HepG2 (cell line): ENCODE results near the gene ELOVL5. TPM values are rescaled to one million over a fixed set of nuclear protein-coding genes. Genes with fewer than 3 reads are reported as not detected.

Experiments
- ATAC-seq: fragments of 200-7000 bp; cut with Tn5 transposase; 3 replicates; pipeline ENCODE4 v1.9.1; 2020; ENCODE audit warnings: mild to moderate bottlenecking, moderate library complexity
- BruUV-seq: library from RNA; stranded (reverse); fragments of 400-500 nt; replicated peaks from 2 replicates; lab custom pipeline; 2021; lab: Mats Ljungman, UMichigan
- CTCF ChIA-PET: fragments of 300-600 bp; formaldehyde crosslinking; extraction: SDS; loops from one replicate; lab custom pipeline; 2021; ENCODE audit warnings: low total read pairs, inconsistent platforms, low intra/inter-chr PET ratio; lab: Yijun Ruan, JAX
- POLR2A ChIA-PET: fragments of 350-600 bp; sonication (Branson Sonifier 250); formaldehyde crosslinking; loops from one replicate; lab custom pipeline; 2020; ENCODE audit warnings: antibody characterized with exemption, inconsistent platforms; lab: Yijun Ruan, JAX
- DNase-seq: peaks from one replicate; pipeline ENCODE4 v3.0.0-alpha.2; 2015; ENCODE audit warnings: low spot score
- FAIRE-seq: peaks from 3 replicates; lab custom pipeline; 2011; peaks lifted over from hg19 to GRCh38; lab: Jason Lieb, UNC
- H2AFZ ChIP-seq: one replicate; pipeline ENCODE4 v1.6.1; 2011; ENCODE audit warnings: low read length, inconsistent platforms
- H3K27ac ChIP-seq: fragments of 300-600 bp; 3 replicates; pipeline ENCODE4 v1.8.0; 2011; ENCODE audit warnings: mixed run types, mild to moderate bottlenecking, mixed read lengths, low read length, inconsistent platforms; ENCODE audit not compliant: insufficient read depth; ENCODE audit errors: extremely low read length
- H3K27me3 ChIP-seq, 2 experiments: fragments of 200-600 bp in 1 of 2; 2 replicates in 1 of 2; 3 replicates in 1 of 2; pipeline versions ENCODE4 v1.6.0 to v1.8.0; 2011; ENCODE audit warnings: low read length in 2 of 2, mild to moderate bottlenecking in 2 of 2, moderate library complexity in 2 of 2, inconsistent platforms in 1 of 2; ENCODE audit not compliant: insufficient read depth in 2 of 2, control insufficient read depth in 1 of 2
- H3K36me3 ChIP-seq, 2 experiments: fragments of 200-600 bp in 1 of 2; replicated peaks in 1 of 2; 2 replicates in 1 of 2; 3 replicates in 1 of 2; pipeline versions ENCODE4 v1.5.1 to v1.8.0; 2011; ENCODE audit warnings: low read length in 2 of 2, inconsistent platforms in 1 of 2; ENCODE audit not compliant: insufficient read depth in 2 of 2, control insufficient read depth in 1 of 2
- H3K4me1 ChIP-seq: 2 replicates; pipeline ENCODE4 v1.5.1; 2012; ENCODE audit warnings: low read length, inconsistent platforms; ENCODE audit not compliant: insufficient read depth
- H3K4me2 ChIP-seq: 2 replicates; pipeline ENCODE4 v1.6.0; 2011; ENCODE audit warnings: low read depth, low read length, inconsistent platforms
- H3K4me3 ChIP-seq, 3 experiments: fragments of 200-600 bp in 1 of 3; sonication (generic), shearing (Covaris generic) in 1 of 3; replicated peaks in 1 of 3; 2 replicates each; pipeline ENCODE4 v1.5.1; 2011 to 2016; ENCODE audit warnings: low read length in 3 of 3, inconsistent platforms in 2 of 3, low read depth in 2 of 3, mild to moderate bottlenecking in 2 of 3, control low read depth in 1 of 3, mixed read lengths in 1 of 3; ENCODE audit not compliant: insufficient read depth in 1 of 3
- H3K79me2 ChIP-seq: one replicate; pipeline ENCODE4 v1.6.1; 2011; ENCODE audit warnings: low read length, inconsistent platforms; ENCODE audit not compliant: insufficient read depth
- H3K9ac ChIP-seq: 2 replicates; pipeline ENCODE4 v1.6.0; 2011; ENCODE audit warnings: mild to moderate bottlenecking, low read depth, low read length, inconsistent platforms; ENCODE audit not compliant: insufficient read depth
- H3K9me3 ChIP-seq: 2 replicates; pipeline ENCODE4 v1.5.1; 2012; ENCODE audit warnings: mild to moderate bottlenecking, low read length
- H4K20me1 ChIP-seq: 2 replicates; pipeline ENCODE4 v1.6.0; 2011; ENCODE audit warnings: inconsistent platforms, mild to moderate bottlenecking, low read length, moderate library complexity; ENCODE audit not compliant: insufficient read depth
- ELK4 ChIP-seq: sonication (generic); formaldehyde crosslinking; IDR thresholded peaks from 2 replicates; pipeline ENCODE4 v1.9.0; 2021; ENCODE audit warnings: missing genetic modification reagents, borderline replicate concordance
- FOXM1 ChIP-seq: sonication (generic); formaldehyde crosslinking; IDR thresholded peaks from 2 replicates; pipeline ENCODE4 v1.5.0; 2020; ENCODE audit warnings: missing genetic modification reagents
- GMEB2 ChIP-seq: IDR thresholded peaks from 2 replicates; pipeline ENCODE4 v1.6.1; 2016; ENCODE audit warnings: missing biosample characterization, missing genetic modification reagents, low read depth
- MXD4 ChIP-seq: IDR thresholded peaks from 2 replicates; pipeline ENCODE4 v1.6.1; 2016; ENCODE audit warnings: mild to moderate bottlenecking, missing biosample characterization, missing genetic modification reagents
- NFE2L2 ChIP-seq: fragments of 150-350 bp; IDR thresholded peaks from 2 replicates; pipeline ENCODE4 v1.6.1; 2014; ENCODE audit warnings: low read length
- NR1H2 ChIP-seq: sonication (generic); formaldehyde crosslinking; IDR thresholded peaks from 2 replicates; pipeline ENCODE4 v1.8.1; 2022; ENCODE audit warnings: low read depth, missing genetic modification reagents, borderline replicate concordance
- PRMT3 ChIP-seq: sonication (generic); formaldehyde crosslinking; IDR thresholded peaks from 2 replicates; pipeline ENCODE4 v1.8.1; 2022; ENCODE audit warnings: low read depth, mild to moderate bottlenecking, moderate library complexity, missing genetic modification reagents, borderline replicate concordance
- ZMAT3 ChIP-seq: sonication (generic); formaldehyde crosslinking; conservative IDR thresholded peaks from 2 replicates; pipeline ENCODE4 v1.7.0; 2021; ENCODE audit warnings: missing genetic modification reagents
- ZNF232 ChIP-seq: sonication (generic); formaldehyde crosslinking; IDR thresholded peaks from 2 replicates; pipeline ENCODE4 v1.4.0; 2020; ENCODE audit warnings: missing genetic modification reagents, borderline replicate concordance
- ZNF296 ChIP-seq: sonication (generic); formaldehyde crosslinking; conservative IDR thresholded peaks from 2 replicates; pipeline ENCODE4 v1.5.0; 2020; ENCODE audit warnings: mild to moderate bottlenecking, missing genetic modification reagents
- ZNF331 ChIP-seq: sonication (generic); formaldehyde crosslinking; IDR thresholded peaks from 2 replicates; pipeline ENCODE4 v1.4.0; 2020; ENCODE audit warnings: missing genetic modification reagents
- ZNF724P ChIP-seq: sonication (generic); formaldehyde crosslinking; IDR thresholded peaks from 2 replicates; pipeline ENCODE4 v1.8.0; 2022; ENCODE audit warnings: missing genetic modification reagents, borderline replicate concordance
- ZSCAN5A ChIP-seq: sonication (generic); formaldehyde crosslinking; IDR thresholded peaks from 2 replicates; pipeline ENCODE4 v1.8.0; 2022; ENCODE audit warnings: mild to moderate bottlenecking, missing genetic modification reagents, borderline replicate concordance
- WGBS: methylation state at CpG from one replicate; pipeline ENCODE4 v1.1.6; 2017; ENCODE audit warnings: low lambda C conversion rate; 5-methylcytosine and 5-hydroxymethylcytosine counted together
- in situ Hi-C: cut with HindIII; loops from 2 replicates; pipeline ENCODE4 v1.10.0; 2017; ENCODE audit warnings: low pct_unique_long_range_greater_than_20kb; ENCODE audit not compliant: extremely low pct_ligation_motif_present
- intact Hi-C: fragments of 100-400 bp; cut with micrococcal nuclease; formaldehyde crosslinking; loops from one replicate; pipeline ENCODE4 v1.10.0; 2022; ENCODE audit not compliant: unreplicated experiment
- polyA plus RNA-seq, 8 experiments: library from polyadenylated mRNA; depleted of rRNA in 3 of 8; stranded (reverse) in 7 of 8; unstranded in 1 of 8; fragments of >200 nt; fragmentation: Illumina TruSeq in 4 of 8; extraction: Trizol in 4 of 8; gene quantifications; 2 replicates each; pipeline versions ENCODE4 v1.2.1 to v1.2.3, GENCODE V29; 2011 to 2016; ENCODE audit warnings: low read depth in 4 of 8, missing spikeins in 1 of 8, mixed read lengths in 1 of 8; ENCODE audit not compliant: insufficient read depth in 1 of 8
- total RNA-seq, 5 experiments: library from RNA; depleted of rRNA; stranded (reverse); fragments of >200 nt; fragmentation: Illumina TruSeq; extraction: Trizol; gene quantifications; 2 replicates each; pipeline ENCODE4 v1.2.3, GENCODE V29; 2016; ENCODE audit warnings: low read depth in 1 of 5

Gene ELOVL5
- total and polyA plus RNA-seq, 2 of the 13 experiments (the other 11 are each of a cell fraction or from before 2014, with no cell fraction given): 50.1 to 72.4 TPM

- TF ChIP-seq ZNF331 (CRISPR knock-in tag): peak; percentile 95
- no peak for TF ChIP-seq FOXM1 (CRISPR knock-in tag)
- peak; percentile 17; the same call in 1 of the 2 replicates for TF ChIP-seq NFE2L2
- no peak overlapping the region for H3K4me2 ChIP-seq
- H4K20me1 ChIP-seq: no peaks in the 10 kb centered on the region
- ChIA-PET CTCF (no interaction called here), POLR2A (no interaction called here)
- ATAC-seq (no peak), FAIRE-seq (no peak), DNase-seq (no peak)
- no peak overlapping the region for H3K27ac ChIP-seq
- no peak overlapping the region for H2AFZ ChIP-seq
- H3K4me1 ChIP-seq: peaks cover 22% of the 10 kb centered on the region
- H3K9ac ChIP-seq: no peak overlapping the region
- H3K36me3 ChIP-seq: no peaks in the 10 kb centered on the region
- H3K9me3 ChIP-seq: no peaks in the 10 kb centered on the region
- in situ Hi-C loops: no loop called here
- H3K79me2 ChIP-seq: peaks cover 49% of the 10 kb centered on the region
- H3K27me3 ChIP-seq: no peaks in the 10 kb centered on the region
- BruUV-seq: no TSS peak
- WGBS: 92% methylated on average over 4 of the region's 4 CpGs
- intact Hi-C loops: no loop called here
- no peak overlapping the region for H3K4me3 ChIP-seq
These were observed 34.9 kb downstream of the ELOVL5 start for GRCh38 chr6:53313784-53314400.

- Histone ChIP-seq H3K9ac (no peak overlapping the region), H3K4me1 (peaks cover 34% of the 10 kb centered on the region), H4K20me1 (no peaks in the 10 kb centered on the region), H3K36me3 (no peaks in the 10 kb centered on the region), H3K79me2 (peaks cover 58% of the 10 kb centered on the region), H3K4me2 (no peak overlapping the region), H3K4me3 (no peak overlapping the region), H2AFZ (no peak overlapping the region), H3K27me3 (no peaks in the 10 kb centered on the region), H3K9me3 (no peaks in the 10 kb centered on the region), H3K27ac (no peak overlapping the region)
- in situ Hi-C loops (no loop called here), intact Hi-C loops (no loop called here)
- ATAC-seq: no peak
- 93% methylated on average over 2 of the region's 2 CpGs for WGBS
- CTCF ChIA-PET: no interaction called here
- POLR2A ChIA-PET: no interaction called here
- BruUV-seq: no TSS peak
- no peak for DNase-seq
- FAIRE-seq: no peak
- no peak for TF ChIP-seq ZSCAN5A (CRISPR knock-in tag)
- TF ChIP-seq ZNF296 (CRISPR knock-in tag): no peak
- TF ChIP-seq NR1H2: no peak
- no peak for TF ChIP-seq ZNF724P
- TF ChIP-seq ZMAT3 (CRISPR knock-in tag): no peak
- TF ChIP-seq MXD4 (CRISPR knock-in tag): no peak
- TF ChIP-seq GMEB2 (CRISPR knock-in tag): no peak
- TF ChIP-seq PRMT3 (CRISPR knock-in tag): no peak
- no peak for TF ChIP-seq ELK4 (CRISPR knock-in tag)
- TF ChIP-seq ZNF232 (CRISPR knock-in tag): no peak
These were observed 36.4 kb downstream of the ELOVL5 start for GRCh38 chr6:53312355-53312754.
